ENCODE measurements around the gene DCTN2. TPM values are rescaled to one million over a fixed set of nuclear protein-coding genes. Genes with fewer than 3 reads are reported as not detected.

Gene DCTN2
- total and polyA plus RNA-seq, 2 experiments from 2014 or later: 144 to 202 TPM

DNA sequence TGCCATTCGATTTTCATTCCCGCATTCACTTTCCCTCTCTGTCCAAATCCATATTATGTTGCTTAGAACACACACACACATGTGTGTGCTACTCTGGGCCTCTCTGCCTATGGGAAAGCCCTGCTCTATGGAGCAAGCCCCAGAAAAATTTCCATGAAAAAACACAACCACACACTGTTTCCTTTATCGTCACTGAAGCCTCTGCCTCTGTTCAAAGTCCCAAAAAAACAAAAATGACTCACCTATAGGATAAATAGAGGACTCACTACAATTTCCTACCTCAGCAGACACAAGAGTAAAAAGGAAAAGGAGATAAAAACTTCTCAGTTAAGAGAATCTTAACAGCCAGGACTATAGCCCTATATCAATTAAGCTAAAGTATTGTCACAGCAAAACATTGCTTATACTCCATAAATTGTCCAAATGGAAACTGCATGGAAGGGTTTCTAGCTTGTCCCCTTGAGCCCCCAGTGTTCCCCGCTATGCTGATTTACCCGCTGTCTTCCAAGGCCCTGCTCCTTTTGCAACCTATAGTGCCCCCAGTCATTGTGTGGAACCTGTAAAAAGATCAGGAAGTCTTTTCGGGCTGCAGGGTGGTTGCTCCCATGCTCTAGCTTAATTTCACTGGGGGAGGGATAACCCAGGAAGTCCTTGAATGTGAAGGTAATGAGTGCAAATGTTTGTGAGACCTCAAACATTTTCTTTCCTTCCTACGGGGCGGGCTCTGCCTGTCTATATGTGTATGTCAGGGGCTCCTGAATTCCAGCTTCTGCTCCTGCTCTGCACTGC is 32.9 kb upstream of the DCTN2 start:
- 80% methylated on average over 8 of the region's 8 CpGs for WGBS, 2 experiments (ENCODE audit: low coverage in 1 of 2, low lambda C conversion rate in 2 of 2, missing lambda C conversion rate in 2 of 2)
- Histone ChIP-seq H3K79me2 (ENCODE audit: insufficient read depth) (no peaks in the 10 kb centered on the region), H3K9me2 (ENCODE audit: insufficient read depth) (no peaks in the 10 kb centered on the region), H3K4me3 (no peak overlapping the region), H3K9ac (no peak overlapping the region), H3F3A (ENCODE audit: insufficient read depth) (no peaks in the 10 kb centered on the region), H2AFZ (no peak overlapping the region), H3K27me3 (replicated peaks; ENCODE audit: insufficient read depth) (no peaks in the 10 kb centered on the region), H3K27ac (no peak overlapping the region), H3K9me3 (ENCODE audit: low read depth) (no peaks in the 10 kb centered on the region), H4K20me1 (ENCODE audit: insufficient read depth) (no peaks in the 10 kb centered on the region), H3K4me2 (ENCODE audit: unreplicated experiment) (no peak overlapping the region), H3K36me3 (ENCODE audit: low read depth) (no peaks in the 10 kb centered on the region), H3K4me1 (ENCODE audit: insufficient read depth) (no peaks in the 10 kb centered on the region)
- DNase-seq: peak; percentile 3
- TF ChIP-seq EZH2 (IDR thresholded peaks at IDR 0.05; ENCODE audit: insufficient read depth, poor library complexity, severe bottlenecking) (no peak), EZH2phosphoT487 (IDR thresholded peaks at IDR 0.05; ENCODE audit: insufficient read depth, low read depth) (no peak)
- in situ Hi-C loops (cut with MboI): no loop called here

DNA sequence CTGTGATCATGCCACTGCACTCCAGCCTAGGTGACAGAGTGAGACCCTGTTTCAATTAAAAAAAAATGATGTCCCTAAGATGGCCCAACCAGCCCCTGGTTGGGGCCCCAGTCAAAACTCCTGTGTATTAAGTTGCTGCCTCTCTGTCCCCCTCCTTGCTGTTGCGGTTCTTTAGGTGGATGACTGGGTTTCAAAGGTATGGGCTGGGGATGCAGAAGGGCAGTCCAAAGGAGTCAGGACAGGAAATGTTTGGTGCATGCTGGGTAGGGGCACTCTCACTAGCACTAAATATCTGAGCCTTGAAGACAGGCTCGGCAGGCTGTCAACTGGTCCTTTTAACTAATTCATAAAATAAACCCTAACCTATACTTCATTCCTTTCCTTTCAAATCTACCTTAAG is 32.0 kb upstream of the DCTN2 start:
- peak; percentile 31 for DNase-seq
- no peaks in the 10 kb centered on the region for H3K9me2 ChIP-seq (ENCODE audit: insufficient read depth)
- H3K36me3 ChIP-seq (ENCODE audit: low read depth): no peaks in the 10 kb centered on the region

DNA sequence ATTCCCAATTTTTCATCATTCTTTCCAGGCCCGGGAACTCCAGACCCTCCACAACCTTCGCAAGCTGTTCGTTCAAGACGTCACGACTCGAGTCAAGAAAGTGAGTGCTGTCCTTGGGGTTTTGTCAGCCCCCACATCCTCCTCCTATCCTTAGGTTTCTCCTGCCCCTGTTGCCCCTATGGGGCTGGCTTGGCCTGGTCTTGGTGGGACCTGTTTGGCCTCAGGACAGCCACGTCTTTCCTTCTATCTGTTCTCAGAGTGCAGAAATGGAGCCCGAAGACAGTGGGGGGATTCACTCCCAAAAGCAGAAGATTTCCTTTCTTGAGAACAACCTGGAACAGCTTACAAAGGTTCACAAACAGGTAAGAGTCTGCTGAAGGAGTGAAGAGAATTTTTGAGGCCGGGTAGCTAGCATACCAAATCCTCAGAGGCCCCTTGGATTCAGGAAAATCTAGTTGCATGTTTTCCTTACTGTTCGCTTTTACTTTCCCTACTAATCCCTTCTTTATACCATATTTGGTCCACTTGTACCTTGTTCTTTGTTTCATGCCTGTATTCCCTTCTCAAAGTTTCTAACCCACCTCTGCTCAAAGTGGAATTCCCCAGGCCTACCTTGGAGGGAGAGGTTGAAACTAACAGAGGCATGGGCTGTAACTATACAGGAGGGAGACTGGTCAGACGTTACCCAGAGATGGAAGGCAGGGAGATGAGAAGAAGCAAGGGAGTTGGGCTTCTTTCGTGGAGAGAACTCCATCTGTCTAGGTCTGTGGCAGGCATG is 31.2 kb upstream of the DCTN2 start:
- Histone ChIP-seq H4K20me1 (ENCODE audit: insufficient read depth) (no peaks in the 10 kb centered on the region), H3K9ac (no peak overlapping the region), H3K27ac (no peak overlapping the region), H3K9me2 (ENCODE audit: insufficient read depth) (no peaks in the 10 kb centered on the region), H3K36me3 (ENCODE audit: low read depth) (no peaks in the 10 kb centered on the region), H3K4me1 (ENCODE audit: insufficient read depth) (no peaks in the 10 kb centered on the region), H3K9me3 (ENCODE audit: low read depth) (no peaks in the 10 kb centered on the region), H3K27me3 (replicated peaks; ENCODE audit: insufficient read depth) (no peaks in the 10 kb centered on the region), H3K4me2 (ENCODE audit: unreplicated experiment) (no peak overlapping the region), H3F3A (ENCODE audit: insufficient read depth) (no peaks in the 10 kb centered on the region), H3K79me2 (ENCODE audit: insufficient read depth) (no peaks in the 10 kb centered on the region), H3K4me3 (no peak overlapping the region), H2AFZ (no peak overlapping the region)
- DNase-seq: no peak
- WGBS, 2 experiments (ENCODE audit: low coverage in 1 of 2, low lambda C conversion rate in 2 of 2, missing lambda C conversion rate in 2 of 2): 81 to 85% methylated on average over 12 of the region's 12 CpGs
- TF ChIP-seq EZH2 (IDR thresholded peaks at IDR 0.05; ENCODE audit: insufficient read depth, poor library complexity, severe bottlenecking) (no peak), EZH2phosphoT487 (IDR thresholded peaks at IDR 0.05; ENCODE audit: insufficient read depth, low read depth) (no peak)
- in situ Hi-C loops (cut with MboI): no loop called here

More for the DNA sequence above, 32.0 kb upstream of the DCTN2 start:
- no peaks in the 10 kb centered on the region for H3F3A ChIP-seq (ENCODE audit: insufficient read depth)
- H3K4me2 ChIP-seq (ENCODE audit: unreplicated experiment): no peak overlapping the region
- 59 to 75% methylated on average over 2 of the region's 2 CpGs for WGBS, 2 experiments (ENCODE audit: low coverage in 1 of 2, low lambda C conversion rate in 2 of 2, missing lambda C conversion rate in 2 of 2)
- H3K27me3 ChIP-seq (replicated peaks; ENCODE audit: insufficient read depth): no peaks in the 10 kb centered on the region
- H3K4me3 ChIP-seq: no peak overlapping the region
- H3K9me3 ChIP-seq (ENCODE audit: low read depth): no peaks in the 10 kb centered on the region
- no peaks in the 10 kb centered on the region for H4K20me1 ChIP-seq (ENCODE audit: insufficient read depth)
- no peaks in the 10 kb centered on the region for H3K4me1 ChIP-seq (ENCODE audit: insufficient read depth)
- TF ChIP-seq EZH2 (IDR thresholded peaks at IDR 0.05; ENCODE audit: insufficient read depth, poor library complexity, severe bottlenecking) (no peak), EZH2phosphoT487 (IDR thresholded peaks at IDR 0.05; ENCODE audit: insufficient read depth, low read depth) (no peak)
- H3K9ac ChIP-seq: no peak overlapping the region
- no peak overlapping the region for H3K27ac ChIP-seq
- in situ Hi-C loops (cut with MboI): no loop called here
- no peak overlapping the region for H2AFZ ChIP-seq
- no peaks in the 10 kb centered on the region for H3K79me2 ChIP-seq (ENCODE audit: insufficient read depth)

DNA sequence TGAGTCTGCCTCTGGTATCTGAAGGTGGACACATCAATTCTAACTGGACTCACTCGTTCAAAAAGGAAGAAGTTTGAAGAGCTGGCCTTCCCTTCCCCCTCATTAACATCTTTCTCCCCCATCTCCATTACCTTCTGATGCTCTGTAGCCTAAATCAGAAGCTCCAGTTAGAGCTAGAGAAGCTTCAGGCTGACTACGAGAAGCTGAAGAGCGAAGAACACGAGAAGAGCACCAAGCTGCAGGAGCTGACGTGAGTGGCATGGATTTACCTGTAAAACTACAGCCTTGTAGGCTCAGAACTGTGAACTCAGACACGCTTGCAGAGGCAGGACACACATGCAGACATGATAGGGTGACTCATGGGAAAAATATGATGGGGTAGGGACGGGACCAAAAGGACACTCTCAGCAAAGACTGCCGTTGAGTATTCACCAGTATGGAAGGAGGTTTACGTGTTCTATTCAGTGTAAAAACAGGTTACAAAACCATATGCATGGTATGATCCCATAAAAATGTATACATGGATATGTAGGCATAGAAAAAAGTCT is 29.7 kb upstream of the DCTN2 start:
- no peaks in the 10 kb centered on the region for H3F3A ChIP-seq (ENCODE audit: insufficient read depth)
- 77 to 83% methylated on average over 9 of the region's 9 CpGs for WGBS, 2 experiments (ENCODE audit: low coverage in 1 of 2, low lambda C conversion rate in 2 of 2, missing lambda C conversion rate in 2 of 2)
- in situ Hi-C loops (cut with MboI): no loop called here
- H3K4me3 ChIP-seq: no peak overlapping the region
- H3K27me3 ChIP-seq (replicated peaks; ENCODE audit: insufficient read depth): no peaks in the 10 kb centered on the region
- H3K9me2 ChIP-seq (ENCODE audit: insufficient read depth): no peaks in the 10 kb centered on the region
- H3K36me3 ChIP-seq (ENCODE audit: low read depth): no peaks in the 10 kb centered on the region
- no peaks in the 10 kb centered on the region for H3K9me3 ChIP-seq (ENCODE audit: low read depth)
- no peak overlapping the region for H3K27ac ChIP-seq
- no peak overlapping the region for H3K9ac ChIP-seq
- H4K20me1 ChIP-seq (ENCODE audit: insufficient read depth): no peaks in the 10 kb centered on the region
- no peak for DNase-seq
- H3K79me2 ChIP-seq (ENCODE audit: insufficient read depth): no peaks in the 10 kb centered on the region
- no peaks in the 10 kb centered on the region for H3K4me1 ChIP-seq (ENCODE audit: insufficient read depth)
- H3K4me2 ChIP-seq (ENCODE audit: unreplicated experiment): no peak overlapping the region
- H2AFZ ChIP-seq: no peak overlapping the region
- no peak for TF ChIP-seq EZH2phosphoT487 (IDR thresholded peaks at IDR 0.05; ENCODE audit: insufficient read depth, low read depth)
- TF ChIP-seq EZH2 (IDR thresholded peaks at IDR 0.05; ENCODE audit: insufficient read depth, poor library complexity, severe bottlenecking): no peak
